GM13977 (cell line): ENCODE results near the gene MECP2.
A peak's percentile ranks its signal among the peaks of the same experiment; 100 is the strongest.

ENCODE experiments used
- DNase-seq: peaks from one replicate; pipeline ENCODE4 v3.0.0; 2012; ENCODE audit warnings: low spot score
- in situ Hi-C: fragments of 300-500 bp; cut with MboI; formaldehyde crosslinking; loops from one replicate; pipeline ENCODE4 v1.12.0; 2022; ENCODE audit warnings: low sequenced_read_pairs, low pct_unique_long_range_greater_than_20kb, mixed read lengths, inconsistent platforms; ENCODE audit not compliant: unreplicated experiment
- TF ChIP-seq, protein P1 (sequence below): IDR thresholded peaks from 2 replicates; pipeline ENCODE4 v1.5.1; 2012; ENCODE audit warnings: mild to moderate bottlenecking, control low read depth; ENCODE audit not compliant: insufficient read depth; ENCODE audit errors: extremely low read depth, missing control alignments

The MECP2 gene

DNA sequence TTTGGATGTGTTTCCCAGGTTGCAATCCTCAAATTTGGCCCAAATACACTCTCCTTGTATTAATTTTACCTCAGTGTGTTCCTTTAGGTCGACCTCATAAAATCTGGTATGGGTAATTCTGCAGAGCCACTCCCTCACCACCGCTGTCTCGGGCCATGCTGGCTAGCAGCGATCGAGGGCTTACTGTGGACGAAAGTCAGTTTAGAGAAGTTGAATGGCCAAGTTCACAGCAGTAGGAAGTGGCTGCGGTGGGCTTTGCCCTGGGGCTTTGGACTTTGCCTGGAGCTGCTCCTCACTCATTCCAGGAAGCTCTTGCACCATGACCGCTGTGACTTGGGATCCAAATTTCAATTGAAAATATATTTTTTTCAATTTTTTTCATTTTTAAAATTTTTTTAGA, 105.3 kb downstream of the MECP2 start:
- DNase-seq, result no peak
- TF ChIP-seq, protein P1, sequence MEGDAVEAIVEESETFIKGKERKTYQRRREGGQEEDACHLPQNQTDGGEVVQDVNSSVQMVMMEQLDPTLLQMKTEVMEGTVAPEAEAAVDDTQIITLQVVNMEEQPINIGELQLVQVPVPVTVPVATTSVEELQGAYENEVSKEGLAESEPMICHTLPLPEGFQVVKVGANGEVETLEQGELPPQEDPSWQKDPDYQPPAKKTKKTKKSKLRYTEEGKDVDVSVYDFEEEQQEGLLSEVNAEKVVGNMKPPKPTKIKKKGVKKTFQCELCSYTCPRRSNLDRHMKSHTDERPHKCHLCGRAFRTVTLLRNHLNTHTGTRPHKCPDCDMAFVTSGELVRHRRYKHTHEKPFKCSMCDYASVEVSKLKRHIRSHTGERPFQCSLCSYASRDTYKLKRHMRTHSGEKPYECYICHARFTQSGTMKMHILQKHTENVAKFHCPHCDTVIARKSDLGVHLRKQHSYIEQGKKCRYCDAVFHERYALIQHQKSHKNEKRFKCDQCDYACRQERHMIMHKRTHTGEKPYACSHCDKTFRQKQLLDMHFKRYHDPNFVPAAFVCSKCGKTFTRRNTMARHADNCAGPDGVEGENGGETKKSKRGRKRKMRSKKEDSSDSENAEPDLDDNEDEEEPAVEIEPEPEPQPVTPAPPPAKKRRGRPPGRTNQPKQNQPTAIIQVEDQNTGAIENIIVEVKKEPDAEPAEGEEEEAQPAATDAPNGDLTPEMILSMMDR, result no peak
- in situ Hi-C loops, result no loop called here

DNA sequence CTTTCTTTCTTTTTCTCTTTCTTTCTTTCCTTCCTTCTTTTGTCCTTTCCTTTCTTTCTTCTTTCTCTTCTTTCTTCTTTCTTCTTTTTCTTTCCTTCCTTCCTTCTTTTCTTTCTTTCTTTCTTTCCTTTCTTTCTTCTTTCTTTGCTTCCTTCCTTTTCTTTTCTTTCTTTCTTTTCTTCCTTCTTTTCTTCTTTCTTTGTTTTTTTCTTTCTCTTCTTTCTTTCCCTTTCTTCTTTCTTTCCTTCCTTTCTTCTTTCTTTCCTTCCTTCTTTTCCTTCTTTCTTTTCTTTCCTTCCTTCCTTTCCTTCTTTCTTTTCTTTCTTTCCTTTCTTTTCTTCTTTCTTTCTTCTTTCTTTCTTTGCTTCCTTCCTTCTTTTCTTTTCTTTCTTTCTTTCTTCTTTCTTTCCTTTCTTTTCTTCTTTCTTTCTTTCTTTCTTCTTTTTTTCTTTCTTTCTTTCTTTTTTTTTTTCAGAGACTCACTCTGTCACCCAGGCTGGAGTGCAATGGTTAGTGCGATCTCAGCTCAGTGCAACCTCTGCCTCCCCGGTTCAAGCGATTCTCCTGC, 106.4 kb downstream of the MECP2 start:
- DNase-seq, result no peak
- in situ Hi-C loops, result no loop called here
- TF ChIP-seq, protein P1, result no peak

DNA sequence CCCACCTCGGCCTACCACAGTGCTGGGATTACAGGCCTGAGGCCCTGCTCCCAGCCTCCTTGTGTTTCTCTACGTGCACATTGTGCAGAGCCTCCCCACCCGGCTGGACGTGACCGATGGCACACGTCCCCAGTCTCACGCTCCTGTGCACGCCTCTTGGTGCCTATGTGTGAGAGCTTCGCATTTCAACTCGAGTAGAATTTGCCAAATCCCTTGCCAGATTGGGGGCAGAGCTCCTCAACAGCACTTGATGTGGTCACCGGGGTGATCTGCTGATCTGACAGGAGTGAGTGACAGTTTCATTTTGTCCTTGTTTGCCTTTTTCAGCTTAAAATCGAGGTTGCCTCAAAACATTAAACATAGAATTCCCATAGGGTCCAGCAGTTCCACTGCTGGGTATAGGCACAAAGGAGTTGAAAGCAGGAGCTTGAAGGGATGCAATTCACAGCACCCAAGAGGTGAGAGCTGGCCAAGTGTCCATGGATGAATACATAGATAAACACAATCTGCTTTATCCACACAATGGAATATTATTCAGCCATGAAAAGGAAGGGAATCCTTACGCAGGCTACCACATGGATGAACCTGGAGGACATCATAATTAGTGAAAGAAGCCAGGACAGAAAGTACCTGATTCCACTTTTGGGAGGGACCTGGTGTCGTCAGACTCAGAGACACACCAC, 107.4 kb downstream of the MECP2 start:
- in situ Hi-C loops, result no loop called here
- no peak for DNase-seq
- TF ChIP-seq, protein P1, result no peak

DNA sequence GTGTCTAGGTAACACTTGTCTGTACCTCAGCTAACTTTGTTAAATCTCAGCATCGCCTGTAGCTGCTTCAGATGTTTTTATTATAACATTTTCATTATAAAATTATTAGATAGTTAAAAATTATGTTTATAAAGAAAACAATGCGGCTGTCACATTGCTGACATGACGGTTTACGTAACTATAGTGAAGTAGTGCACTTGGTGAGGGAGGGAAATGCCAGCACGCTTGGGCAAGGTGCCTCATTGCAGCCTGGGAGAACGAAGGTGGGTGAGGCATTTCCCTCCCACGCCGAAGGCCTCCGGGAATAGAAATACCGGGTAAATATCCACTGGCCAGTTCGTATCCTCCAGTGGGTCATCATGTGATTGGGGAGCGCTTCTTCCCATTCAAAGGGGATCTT, 109.0 kb downstream of the MECP2 start:
- no peak for DNase-seq
- TF ChIP-seq, protein P1, result no peak
- in situ Hi-C loops, result no loop called here

DNA sequence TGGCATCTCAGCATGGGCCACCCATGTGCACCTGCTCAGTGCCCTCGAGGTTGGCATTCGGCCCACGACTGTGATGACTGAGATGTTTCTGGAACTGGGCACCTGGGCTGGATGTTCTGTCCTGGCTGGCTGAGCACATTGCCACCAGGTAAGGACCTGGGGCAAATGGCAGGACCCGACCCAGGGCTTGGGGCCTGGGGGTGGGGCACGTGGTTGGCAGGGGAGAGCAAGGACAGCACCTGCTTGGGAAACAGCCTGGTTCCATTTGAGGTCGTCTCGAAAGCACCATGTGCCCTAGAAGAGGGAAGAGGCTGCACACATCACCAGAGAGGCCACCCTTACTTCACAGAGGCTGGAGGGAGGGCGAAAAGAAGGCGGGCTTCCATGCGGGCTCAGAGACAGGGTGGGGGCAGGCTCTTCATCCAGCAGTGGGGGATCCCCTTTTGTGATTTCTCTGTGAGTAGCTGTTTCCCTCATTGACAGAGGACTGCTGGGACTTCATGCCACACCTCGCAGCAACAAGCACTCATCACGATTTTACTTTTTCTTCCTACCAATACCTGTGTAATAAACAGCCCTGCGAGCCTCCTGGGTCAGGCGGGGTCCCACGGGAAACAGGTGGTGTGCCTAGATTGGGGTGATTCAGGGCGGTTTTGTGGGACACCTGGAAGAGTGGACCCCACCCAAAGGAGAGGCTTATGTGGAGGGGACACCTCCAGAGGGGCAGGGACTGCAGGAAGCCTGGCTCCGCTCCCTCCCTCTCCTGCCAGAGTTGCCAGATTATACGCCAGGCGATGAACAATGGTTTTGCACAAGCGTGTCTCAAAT, 113.0 kb downstream of the MECP2 start:
- peak; percentile 76 for DNase-seq
- TF ChIP-seq, protein P1, result no peak
- in situ Hi-C loops, result no loop called here

DNA sequence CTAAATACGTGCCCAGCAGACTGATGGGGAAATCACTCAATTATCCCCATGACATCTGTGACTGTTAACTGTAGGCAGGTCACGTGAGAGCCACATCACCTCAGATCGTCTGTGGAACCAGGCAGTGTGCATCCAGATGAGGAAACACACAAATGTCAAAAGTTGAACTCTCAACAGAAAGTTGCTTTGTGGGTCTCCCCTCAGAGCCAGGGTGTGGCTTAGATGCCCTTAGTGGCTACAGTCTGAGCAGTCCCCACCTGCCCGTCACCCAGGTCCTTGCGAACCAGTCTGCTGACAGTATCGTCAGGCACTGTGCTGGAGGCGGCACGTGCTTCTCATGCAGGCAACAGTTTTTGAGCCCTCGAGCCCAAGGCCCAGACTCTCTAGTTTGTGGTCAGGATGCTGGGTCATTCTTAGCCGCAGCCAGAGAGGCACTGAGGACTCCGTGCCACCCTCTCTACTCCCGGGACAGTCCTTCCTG, 114.2 kb downstream of the MECP2 start:
- TF ChIP-seq, protein P1, result no peak
- in situ Hi-C loops, result no loop called here
- no peak for DNase-seq
